Measurements from ENCODE around the gene ZNF629.

The ZNF629 gene

GRCh38 chr16:30740364-30741251 lies 46.4 kb downstream of the ZNF629 start:
- no peaks in the 10 kb centered on the region for H3K27me3 ChIP-seq (ENCODE audit: control insufficient read depth, insufficient read depth, low read length)
- no peaks in the 10 kb centered on the region for H3K9me3 ChIP-seq (ENCODE audit: control insufficient read depth, insufficient read depth, low read length)
- H3K4me1 ChIP-seq (ENCODE audit: control insufficient read depth, insufficient read depth, low read length): no peaks in the 10 kb centered on the region
- H3K36me3 ChIP-seq (ENCODE audit: control insufficient read depth, insufficient read depth, low read length): peaks cover 47% of the 10 kb centered on the region
- no peak overlapping the region for H3K4me3 ChIP-seq (ENCODE audit: low read depth, low read length)
- H3K9ac ChIP-seq (ENCODE audit: low read depth, low read length): no peak overlapping the region

GRCh38 chr16:30738984-30739951 lies 47.7 kb downstream of the ZNF629 start:
- Histone ChIP-seq H3K36me3 (ENCODE audit: control insufficient read depth, insufficient read depth, low read length) (peaks cover 52% of the 10 kb centered on the region), H3K9me3 (ENCODE audit: control insufficient read depth, insufficient read depth, low read length) (no peaks in the 10 kb centered on the region), H3K27me3 (ENCODE audit: control insufficient read depth, insufficient read depth, low read length) (no peaks in the 10 kb centered on the region), H3K4me3 (ENCODE audit: low read depth, low read length) (no peak overlapping the region), H3K9ac (ENCODE audit: low read depth, low read length) (no peak overlapping the region), H3K4me1 (ENCODE audit: control insufficient read depth, insufficient read depth, low read length) (no peaks in the 10 kb centered on the region)

- Histone ChIP-seq H3K4me1 (ENCODE audit: control insufficient read depth, insufficient read depth, low read length) (no peaks in the 10 kb centered on the region), H3K4me3 (ENCODE audit: low read depth, low read length) (no peak overlapping the region), H3K27me3 (ENCODE audit: control insufficient read depth, insufficient read depth, low read length) (no peaks in the 10 kb centered on the region), H3K9ac (ENCODE audit: low read depth, low read length) (no peak overlapping the region), H3K9me3 (ENCODE audit: control insufficient read depth, insufficient read depth, low read length) (no peaks in the 10 kb centered on the region), H3K36me3 (ENCODE audit: control insufficient read depth, insufficient read depth, low read length) (peaks cover 56% of the 10 kb centered on the region)
Measured at GRCh38 chr16:30737794-30738648, 49.0 kb downstream of the ZNF629 start.

- H3K4me3 ChIP-seq (ENCODE audit: low read depth, low read length): no peak overlapping the region
- H3K9ac ChIP-seq (ENCODE audit: low read depth, low read length): no peak overlapping the region
- no peaks in the 10 kb centered on the region for H3K9me3 ChIP-seq (ENCODE audit: control insufficient read depth, insufficient read depth, low read length)
- H3K4me1 ChIP-seq (ENCODE audit: control insufficient read depth, insufficient read depth, low read length): no peaks in the 10 kb centered on the region
- no peaks in the 10 kb centered on the region for H3K27me3 ChIP-seq (ENCODE audit: control insufficient read depth, insufficient read depth, low read length)
- peaks cover 53% of the 10 kb centered on the region for H3K36me3 ChIP-seq (ENCODE audit: control insufficient read depth, insufficient read depth, low read length)
Measured at GRCh38 chr16:30736995-30737793, 49.8 kb downstream of the ZNF629 start.

- H3K27me3 ChIP-seq (ENCODE audit: control insufficient read depth, insufficient read depth, low read length): no peaks in the 10 kb centered on the region
- H3K4me1 ChIP-seq (ENCODE audit: control insufficient read depth, insufficient read depth, low read length): peaks cover 4% of the 10 kb centered on the region
- H3K36me3 ChIP-seq (ENCODE audit: control insufficient read depth, insufficient read depth, low read length): peaks cover 35% of the 10 kb centered on the region
- no peak overlapping the region for H3K9ac ChIP-seq (ENCODE audit: low read depth, low read length)
- no peak overlapping the region for H3K4me3 ChIP-seq (ENCODE audit: low read depth, low read length)
- H3K9me3 ChIP-seq (ENCODE audit: control insufficient read depth, insufficient read depth, low read length): no peaks in the 10 kb centered on the region
Measured at GRCh38 chr16:30731411-30731810, 55.6 kb downstream of the ZNF629 start.

GRCh38 chr16:30728899-30729672 lies 57.9 kb downstream of the ZNF629 start:
- no peak overlapping the region for H3K4me3 ChIP-seq (ENCODE audit: low read depth, low read length)
- H3K4me1 ChIP-seq (ENCODE audit: control insufficient read depth, insufficient read depth, low read length): peaks cover 4% of the 10 kb centered on the region
- H3K9me3 ChIP-seq (ENCODE audit: control insufficient read depth, insufficient read depth, low read length): no peaks in the 10 kb centered on the region
- H3K36me3 ChIP-seq (ENCODE audit: control insufficient read depth, insufficient read depth, low read length): peaks cover 33% of the 10 kb centered on the region
- no peaks in the 10 kb centered on the region for H3K27me3 ChIP-seq (ENCODE audit: control insufficient read depth, insufficient read depth, low read length)
- no peak overlapping the region for H3K9ac ChIP-seq (ENCODE audit: low read depth, low read length)

Data from iPS-15b (cell line).